Epithelial cell of proximal tubule (primary cell): ENCODE results near the gene DDIAS. TPM values are rescaled to one million over a fixed set of nuclear protein-coding genes. Genes with fewer than 3 reads are reported as not detected.

Experiments
- DNase-seq: peaks from one replicate; pipeline ENCODE4 v3.0.0-alpha.2; 2011; ENCODE audit warnings: low read depth
- H3K4me3 ChIP-seq: 2 replicates; pipeline ENCODE4 v1.5.1; 2011; ENCODE audit warnings: low read depth, mild to moderate bottlenecking, low read length
- CTCF ChIP-seq: conservative IDR thresholded peaks from 2 replicates; pipeline ENCODE4 v1.5.1; 2012; ENCODE audit warnings: low read depth, mild to moderate bottlenecking, low read length
- total RNA-seq: library from RNA; depleted of rRNA; stranded (reverse); fragments of >200 nt; gene quantifications from 2 replicates; pipeline ENCODE4 v1.2.3, GENCODE V29; 2015

The DDIAS gene
- total RNA-seq, 1 donor from 2014 or later: 7.1 TPM

GRCh38 chr11:82890002-82890341 lies 11.6 kb upstream of the DDIAS start:
- DNase-seq: no peak
- no peak overlapping the region for H3K4me3 ChIP-seq
- TF ChIP-seq CTCF: no peak

GRCh38 chr11:82890936-82891335 lies 10.6 kb upstream of the DDIAS start:
- H3K4me3 ChIP-seq: no peak overlapping the region
- TF ChIP-seq CTCF: no peak
- no peak for DNase-seq

- TF ChIP-seq CTCF: no peak
- DNase-seq: no peak
- no peak overlapping the region for H3K4me3 ChIP-seq
Observed at GRCh38 chr11:82892611-82893169, 8.8 kb upstream of the DDIAS start.

- no peak for DNase-seq
- TF ChIP-seq CTCF: no peak
- H3K4me3 ChIP-seq: no peak overlapping the region
Observed at GRCh38 chr11:82895437-82896091, 6.0 kb upstream of the DDIAS start.

- DNase-seq: no peak
- H3K4me3 ChIP-seq: no peak overlapping the region
- no peak for TF ChIP-seq CTCF
Observed at GRCh38 chr11:82896183-82896582, 5.4 kb upstream of the DDIAS start.

- no peak overlapping the region for H3K4me3 ChIP-seq
- DNase-seq: no peak
- no peak for TF ChIP-seq CTCF
Observed at GRCh38 chr11:82898241-82898640, 3.3 kb upstream of the DDIAS start.
